Bronchial epithelial cell (primary cell): ENCODE results near the gene POMGNT2. TPM values are rescaled to one million over a fixed set of nuclear protein-coding genes. Genes with fewer than 3 reads are reported as not detected.

Experiments used
- DNase-seq: peaks from one replicate; pipeline ENCODE4 v3.0.0-alpha.2; 2010; ENCODE audit warnings: low read depth
- FAIRE-seq: peaks from 2 replicates; lab custom pipeline; 2011; peaks lifted over from hg19 to GRCh38; lab: Jason Lieb, UNC
- H3K27me3 ChIP-seq: 2 replicates; pipeline ENCODE4 v1.5.1; 2011; ENCODE audit warnings: low read length; ENCODE audit not compliant: control insufficient read depth, insufficient read depth
- H3K36me3 ChIP-seq: 2 replicates; pipeline ENCODE4 v1.5.1; 2011; ENCODE audit warnings: low read length; ENCODE audit not compliant: control insufficient read depth, insufficient read depth
- H3K4me3 ChIP-seq: 2 replicates; pipeline ENCODE4 v1.5.1; 2011; ENCODE audit warnings: mild to moderate bottlenecking, low read depth, low read length, control low read depth
- total RNA-seq: library from RNA; depleted of rRNA; stranded (reverse); fragments of >200 nt; gene quantifications from 2 replicates; pipeline ENCODE4 v1.2.1, GENCODE V29; 2014
- TF ChIP-seq, protein P1 (sequence below): IDR thresholded peaks from 2 replicates; pipeline ENCODE4 v1.5.1; 2011; ENCODE audit warnings: mild to moderate bottlenecking, moderate library complexity, low read length, control low read depth, inconsistent platforms; ENCODE audit not compliant: insufficient read depth, severe bottlenecking

Gene POMGNT2
- total RNA-seq, 1 donor from 2014 or later = 8.2 TPM

DNA sequence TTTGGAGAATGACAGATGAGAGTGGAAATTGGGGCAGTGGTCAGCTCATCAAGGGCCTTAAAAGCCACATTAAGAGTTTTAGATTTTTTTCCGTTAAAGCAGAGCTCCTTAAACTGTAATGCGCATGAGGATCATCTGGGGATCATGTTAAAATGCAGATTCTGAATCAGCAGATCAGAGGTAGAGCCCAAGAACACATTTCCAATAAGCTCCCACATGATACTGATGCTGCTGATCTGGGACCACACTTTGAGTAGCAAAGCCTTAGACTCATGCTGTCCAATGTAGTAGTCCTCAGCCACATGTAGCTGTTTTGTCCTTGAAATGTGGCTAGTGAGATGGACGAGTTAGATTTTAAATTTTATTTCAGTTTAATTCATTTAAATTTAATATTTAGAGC lies 26.3 kb upstream of the POMGNT2 start:
- no peaks in the 10 kb centered on the region for H3K27me3 ChIP-seq
- no peaks in the 10 kb centered on the region for H3K36me3 ChIP-seq
- TF ChIP-seq, protein P1, sequence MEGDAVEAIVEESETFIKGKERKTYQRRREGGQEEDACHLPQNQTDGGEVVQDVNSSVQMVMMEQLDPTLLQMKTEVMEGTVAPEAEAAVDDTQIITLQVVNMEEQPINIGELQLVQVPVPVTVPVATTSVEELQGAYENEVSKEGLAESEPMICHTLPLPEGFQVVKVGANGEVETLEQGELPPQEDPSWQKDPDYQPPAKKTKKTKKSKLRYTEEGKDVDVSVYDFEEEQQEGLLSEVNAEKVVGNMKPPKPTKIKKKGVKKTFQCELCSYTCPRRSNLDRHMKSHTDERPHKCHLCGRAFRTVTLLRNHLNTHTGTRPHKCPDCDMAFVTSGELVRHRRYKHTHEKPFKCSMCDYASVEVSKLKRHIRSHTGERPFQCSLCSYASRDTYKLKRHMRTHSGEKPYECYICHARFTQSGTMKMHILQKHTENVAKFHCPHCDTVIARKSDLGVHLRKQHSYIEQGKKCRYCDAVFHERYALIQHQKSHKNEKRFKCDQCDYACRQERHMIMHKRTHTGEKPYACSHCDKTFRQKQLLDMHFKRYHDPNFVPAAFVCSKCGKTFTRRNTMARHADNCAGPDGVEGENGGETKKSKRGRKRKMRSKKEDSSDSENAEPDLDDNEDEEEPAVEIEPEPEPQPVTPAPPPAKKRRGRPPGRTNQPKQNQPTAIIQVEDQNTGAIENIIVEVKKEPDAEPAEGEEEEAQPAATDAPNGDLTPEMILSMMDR = no peak
- no peak for DNase-seq
- FAIRE-seq = no peak
- H3K4me3 ChIP-seq = no peak overlapping the region

DNA sequence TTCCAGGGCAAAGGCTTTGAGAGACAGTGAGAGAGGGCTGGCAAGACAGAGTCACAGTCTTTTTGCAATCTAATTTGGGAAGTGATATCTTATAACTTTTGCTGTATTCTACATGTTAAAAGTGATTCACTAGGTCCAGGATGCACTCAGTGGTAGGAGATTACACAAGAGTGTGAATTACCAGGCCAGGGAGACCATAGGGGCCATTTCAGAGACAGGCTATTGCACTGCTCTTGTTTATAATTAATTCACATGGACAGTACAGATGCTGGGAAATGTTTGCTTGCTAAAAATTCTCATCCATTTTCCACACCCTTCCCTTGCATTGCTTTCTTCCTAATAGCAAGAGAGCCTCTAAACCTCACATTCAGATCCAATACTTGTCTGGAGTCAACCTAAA lies 22.6 kb upstream of the POMGNT2 start:
- TF ChIP-seq, protein P1 = no peak
- Histone ChIP-seq H3K4me3 (no peak overlapping the region), H3K27me3 (no peaks in the 10 kb centered on the region), H3K36me3 (no peaks in the 10 kb centered on the region)
- FAIRE-seq = no peak
- no peak for DNase-seq

DNA sequence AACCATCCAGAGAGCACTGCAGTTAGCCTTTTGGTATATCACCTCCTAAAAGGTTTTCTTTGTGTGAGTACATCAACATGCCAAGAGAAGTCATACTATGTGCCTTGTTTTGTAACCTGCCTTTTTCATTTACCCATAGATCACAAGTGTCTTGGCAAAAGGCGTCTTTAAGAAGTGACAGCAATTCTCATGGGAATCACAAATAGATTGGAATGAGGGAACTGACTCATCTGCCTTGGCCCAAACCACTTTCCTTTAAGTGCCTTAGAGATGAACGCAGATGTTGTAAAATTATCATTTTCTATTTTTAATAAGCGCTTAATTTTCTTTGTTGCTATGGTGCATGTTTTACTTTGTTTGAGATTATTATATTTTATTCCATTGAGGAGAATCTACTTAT lies 20.7 kb upstream of the POMGNT2 start:
- DNase-seq = no peak
- no peaks in the 10 kb centered on the region for H3K36me3 ChIP-seq
- TF ChIP-seq, protein P1 = no peak
- no peak for FAIRE-seq
- peaks cover 2% of the 10 kb centered on the region for H3K27me3 ChIP-seq
- no peak overlapping the region for H3K4me3 ChIP-seq

DNA sequence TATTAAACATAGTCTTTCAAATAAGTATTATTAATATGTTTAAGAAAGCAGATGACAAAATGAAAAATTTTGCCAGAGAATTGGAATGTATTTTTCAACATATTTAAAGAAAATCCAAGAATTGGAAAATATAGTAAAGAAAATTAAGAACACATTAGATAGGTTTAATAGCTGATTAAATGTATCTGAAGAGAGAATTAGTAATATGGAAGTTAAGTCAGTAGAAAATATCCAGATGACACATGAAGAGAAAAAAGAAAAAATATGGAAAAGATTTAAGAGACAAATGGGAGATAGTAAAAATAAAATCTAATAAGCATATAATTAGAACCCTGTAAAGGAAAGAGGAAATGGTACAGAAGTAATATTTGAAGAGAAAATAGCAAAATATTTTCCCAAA lies 18.0 kb upstream of the POMGNT2 start:
- no peak for DNase-seq
- Histone ChIP-seq H3K36me3 (no peaks in the 10 kb centered on the region), H3K4me3 (no peak overlapping the region), H3K27me3 (peaks cover 2% of the 10 kb centered on the region)
- TF ChIP-seq, protein P1 = no peak
- no peak for FAIRE-seq

DNA sequence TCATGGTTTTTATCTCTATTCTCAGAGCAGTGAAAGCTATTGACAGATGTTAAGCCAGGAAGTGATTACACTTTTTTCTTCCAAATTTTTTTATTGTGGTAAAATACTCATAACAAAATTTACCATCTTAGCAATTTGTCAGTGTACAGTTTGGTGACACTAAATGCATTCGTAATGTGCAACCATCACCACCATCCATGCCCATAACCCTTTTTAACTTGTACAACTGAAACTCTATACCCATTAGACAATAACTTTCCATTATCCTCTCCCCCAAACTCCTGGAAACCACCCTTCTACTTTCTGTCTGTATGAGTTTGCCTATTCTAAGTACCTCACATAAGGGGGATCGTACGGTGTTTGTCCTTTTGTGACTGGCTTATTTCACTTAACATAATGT lies 15.1 kb upstream of the POMGNT2 start:
- DNase-seq = no peak
- TF ChIP-seq, protein P1 = no peak
- peaks cover 2% of the 10 kb centered on the region for H3K27me3 ChIP-seq
- H3K4me3 ChIP-seq = no peak overlapping the region
- no peaks in the 10 kb centered on the region for H3K36me3 ChIP-seq
- FAIRE-seq = no peak

DNA sequence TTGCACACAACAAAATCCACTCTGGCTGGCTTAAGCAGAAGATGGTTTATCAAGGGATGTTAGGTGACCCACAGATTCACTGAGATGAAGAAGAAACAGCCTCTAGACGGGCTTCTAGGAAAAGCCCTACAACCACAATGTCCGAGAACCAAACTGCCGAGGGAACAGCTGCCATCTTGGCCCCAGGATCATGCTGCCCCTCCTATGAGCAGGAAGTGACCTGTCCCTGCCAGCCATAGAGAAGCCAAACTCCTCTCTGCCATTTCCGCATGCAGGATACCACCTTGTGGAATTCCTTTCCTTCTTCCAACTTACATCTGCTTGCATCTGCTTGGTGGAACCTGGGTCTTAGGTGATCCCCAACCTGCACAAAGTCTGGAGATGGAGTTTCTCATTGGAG lies 11.4 kb upstream of the POMGNT2 start:
- TF ChIP-seq, protein P1 = no peak
- peak; percentile 91 for FAIRE-seq
- Histone ChIP-seq H3K27me3 (no peaks in the 10 kb centered on the region), H3K36me3 (no peaks in the 10 kb centered on the region), H3K4me3 (no peak overlapping the region)
- no peak for DNase-seq
